ENCODE results near the gene MUC4.

Gene MUC4

GRCh38 chr3:195811756-195812155, at the start of gene MUC4:
MUC4 (minus strand) TSS chr3:195811929; CDS start chr3:195811817, 112 bp downstream.
- DNase-seq (ENCODE audit: low read depth in 1 of 2, low spot score in 1 of 2) = no peak

DNA sequence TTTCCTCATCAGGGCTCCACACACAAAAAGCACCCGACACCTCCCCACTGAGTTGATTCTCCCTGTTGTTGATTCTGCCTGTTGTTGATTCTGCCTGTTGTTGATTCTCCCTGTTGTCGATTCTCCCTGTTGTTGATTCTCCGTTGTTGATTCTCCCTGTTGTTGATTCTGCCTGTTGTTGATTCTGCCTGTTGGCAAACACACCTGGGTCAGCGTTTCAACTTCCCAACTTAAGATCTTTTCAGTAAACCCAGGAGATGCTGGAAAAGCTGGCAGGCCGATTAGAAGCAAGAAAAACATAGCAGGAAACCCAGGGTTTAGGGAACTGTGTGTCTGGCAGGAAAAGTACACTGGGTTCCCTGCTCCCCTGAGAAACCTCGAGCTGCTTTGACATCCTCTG, 48.7 kb upstream of the MUC4 start:
- no peak for DNase-seq (ENCODE audit: low read depth in 1 of 2, low spot score in 1 of 2)

- no peak for DNase-seq (ENCODE audit: low read depth in 1 of 2, low spot score in 1 of 2)
Observed at GRCh38 chr3:195859846-195860411, 48.2 kb upstream of the MUC4 start.

DNA sequence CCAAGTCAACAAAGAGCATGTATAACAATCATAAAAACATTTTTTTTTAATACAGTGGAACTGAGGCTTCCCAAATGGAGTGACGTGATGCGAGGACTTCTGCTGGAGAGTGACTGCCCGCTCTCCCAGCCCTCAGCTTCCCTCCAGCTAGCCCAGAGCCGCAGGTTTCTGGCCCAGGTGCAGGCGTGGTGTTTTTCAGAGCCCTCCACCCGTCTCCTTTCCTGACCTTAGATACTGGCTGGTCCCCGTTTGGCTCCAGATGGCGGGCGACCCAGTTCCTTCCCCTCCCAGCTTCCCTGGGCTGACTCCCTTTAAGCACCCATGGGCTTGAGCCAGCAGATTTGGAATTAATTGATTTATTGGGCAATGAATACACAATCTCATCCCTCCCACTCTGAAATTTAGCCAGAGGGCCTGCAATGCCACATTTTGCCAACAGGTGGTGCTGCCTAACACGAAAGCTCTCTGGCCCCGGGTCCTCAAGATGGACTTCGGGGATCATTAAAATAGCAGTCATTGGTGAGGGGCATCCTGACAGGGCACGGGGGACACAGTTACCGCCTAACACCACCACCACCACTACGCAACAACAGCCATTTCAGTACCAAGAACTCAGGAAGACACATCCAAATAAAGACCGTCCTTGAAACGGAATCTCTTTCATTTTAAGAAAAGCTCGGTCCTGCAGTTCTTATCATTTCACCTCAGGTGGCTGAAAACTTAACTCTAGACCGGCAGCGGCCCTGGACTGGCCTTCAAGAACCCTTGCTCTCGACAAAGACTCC, 47.5 kb upstream of the MUC4 start:
- peak; percentile 58 to 67 for DNase-seq (ENCODE audit: low read depth in 1 of 2, low spot score in 1 of 2)

DNA sequence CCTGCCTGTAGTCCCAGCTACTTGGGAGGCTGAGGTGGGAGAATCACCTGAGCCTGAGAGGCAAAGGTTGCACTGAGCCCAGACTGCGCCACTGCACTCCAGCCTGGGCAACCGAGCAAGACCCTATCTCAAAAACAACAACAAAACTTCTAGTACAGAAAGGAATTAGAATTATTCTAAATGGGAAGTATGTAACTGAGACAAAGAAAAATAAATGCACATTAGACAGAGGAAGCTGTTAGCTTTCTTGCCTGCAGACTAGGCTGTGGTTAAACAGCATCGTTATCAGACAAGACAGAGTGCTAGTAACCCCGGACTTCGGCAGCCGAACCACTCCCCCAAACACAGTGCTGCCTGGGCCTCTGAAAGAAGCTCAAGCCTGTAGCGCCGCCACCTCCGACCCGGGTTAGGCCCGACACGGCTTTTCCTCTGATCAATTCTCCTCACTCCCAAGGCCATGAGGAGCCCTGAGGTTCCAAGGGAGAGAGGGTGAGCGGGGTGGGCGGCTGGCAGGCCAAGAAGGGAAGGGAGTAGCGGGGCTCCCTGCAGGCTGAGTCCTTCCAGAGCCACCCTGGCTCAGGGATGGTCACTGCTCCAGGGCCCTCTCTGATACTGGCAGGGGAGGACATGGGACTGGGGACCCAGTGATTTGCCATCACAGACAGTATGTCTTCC, 44.8 kb upstream of the MUC4 start:
- no peak for DNase-seq (ENCODE audit: low read depth in 1 of 2, low spot score in 1 of 2)

GRCh38 chr3:195855471-195856409, 44.0 kb upstream of the MUC4 start:
- no peak for DNase-seq (ENCODE audit: low read depth in 1 of 2, low spot score in 1 of 2)

- no peak for DNase-seq (ENCODE audit: low read depth in 1 of 2, low spot score in 1 of 2)
Observed at GRCh38 chr3:195854628-195855294, 43.0 kb upstream of the MUC4 start.

- DNase-seq (ENCODE audit: low read depth in 1 of 2, low spot score in 1 of 2) = no peak
Observed at GRCh38 chr3:195853996-195854395, 42.3 kb upstream of the MUC4 start.

- no peak for DNase-seq (ENCODE audit: low read depth in 1 of 2, low spot score in 1 of 2)
Observed at GRCh38 chr3:195853036-195853435, 41.3 kb upstream of the MUC4 start.

GRCh38 chr3:195850857-195851543, 39.3 kb upstream of the MUC4 start:
- peak; percentile 77 for DNase-seq (ENCODE audit: low read depth in 1 of 2, low spot score in 1 of 2)

DNA sequence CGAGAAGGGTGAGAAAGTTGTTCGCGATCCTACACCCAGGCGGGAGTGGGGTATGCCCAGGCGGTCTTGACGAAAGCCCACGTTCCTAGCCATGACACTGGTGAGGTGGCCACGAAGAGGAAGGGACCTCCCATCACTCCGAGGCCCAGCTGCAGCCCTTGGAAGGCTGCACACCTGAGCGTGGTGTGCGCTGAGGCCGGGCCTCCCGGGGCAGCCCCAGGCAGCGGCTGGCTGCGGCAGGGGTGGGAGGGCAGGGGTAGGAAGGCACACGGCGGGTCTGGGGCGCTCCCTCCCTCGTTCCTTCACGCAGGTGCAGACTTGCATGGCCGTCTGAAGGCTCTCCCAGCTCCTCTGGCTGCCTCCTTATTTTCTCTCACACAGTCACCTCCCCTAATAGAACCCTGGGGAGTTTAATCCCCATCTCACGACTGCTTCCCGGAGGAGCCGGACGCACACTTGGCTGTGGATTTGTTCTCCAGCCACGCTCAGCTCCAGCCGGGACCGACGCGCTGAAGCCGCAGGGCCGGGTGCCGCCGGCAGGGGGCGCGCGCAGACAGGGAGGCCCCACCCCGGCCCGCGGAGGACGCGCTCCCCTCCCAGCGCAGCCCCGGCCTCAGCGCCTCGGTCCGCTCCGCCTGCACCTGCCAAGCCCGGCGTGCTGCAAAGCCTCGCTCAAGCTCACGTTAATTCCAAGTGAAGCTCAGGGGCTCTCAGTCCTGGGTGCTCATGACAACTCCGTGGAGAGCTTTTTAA, 37.8 kb upstream of the MUC4 start:
- DNase-seq (ENCODE audit: low read depth in 1 of 2, low spot score in 1 of 2) = no peak

- no peak for DNase-seq (ENCODE audit: low read depth in 1 of 2, low spot score in 1 of 2)
Observed at GRCh38 chr3:195847055-195847950, 35.6 kb upstream of the MUC4 start.

GRCh38 chr3:195845483-195845882, 33.8 kb upstream of the MUC4 start:
- no peak for DNase-seq (ENCODE audit: low read depth in 1 of 2, low spot score in 1 of 2)

DNA sequence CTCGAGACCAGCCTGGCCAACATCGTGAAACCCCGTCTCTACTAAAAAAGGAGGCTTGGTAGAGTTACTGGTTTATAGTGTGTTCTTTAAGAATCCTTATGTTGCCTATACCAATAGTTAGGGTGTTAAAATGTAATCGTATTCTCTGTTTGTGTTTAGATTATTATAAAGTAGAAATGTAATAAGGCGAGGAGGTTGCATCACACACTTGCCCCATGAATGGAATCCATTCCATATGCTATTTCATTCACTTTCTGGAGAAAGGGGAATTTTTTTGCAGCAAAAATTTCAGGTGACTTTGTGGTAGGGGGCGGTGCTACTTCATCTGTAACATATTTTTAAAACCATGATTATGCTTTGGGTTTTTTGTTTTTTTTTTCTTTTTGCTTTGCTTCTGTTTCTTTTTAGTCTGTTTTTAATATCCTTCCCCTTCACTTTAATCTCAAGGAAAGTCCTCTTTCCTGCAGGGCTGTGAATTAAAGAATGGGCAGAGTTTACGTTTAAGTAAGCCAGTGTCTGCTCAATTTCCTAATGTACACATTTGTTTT, 33.0 kb upstream of the MUC4 start:
- no peak for DNase-seq (ENCODE audit: low read depth in 1 of 2, low spot score in 1 of 2)

- DNase-seq (ENCODE audit: low read depth in 1 of 2, low spot score in 1 of 2) = no peak
Observed at GRCh38 chr3:195839260-195840010, 27.7 kb upstream of the MUC4 start.

- DNase-seq (ENCODE audit: low read depth in 1 of 2, low spot score in 1 of 2) = no peak
Observed at GRCh38 chr3:195838714-195839113, 27.0 kb upstream of the MUC4 start.

DNA sequence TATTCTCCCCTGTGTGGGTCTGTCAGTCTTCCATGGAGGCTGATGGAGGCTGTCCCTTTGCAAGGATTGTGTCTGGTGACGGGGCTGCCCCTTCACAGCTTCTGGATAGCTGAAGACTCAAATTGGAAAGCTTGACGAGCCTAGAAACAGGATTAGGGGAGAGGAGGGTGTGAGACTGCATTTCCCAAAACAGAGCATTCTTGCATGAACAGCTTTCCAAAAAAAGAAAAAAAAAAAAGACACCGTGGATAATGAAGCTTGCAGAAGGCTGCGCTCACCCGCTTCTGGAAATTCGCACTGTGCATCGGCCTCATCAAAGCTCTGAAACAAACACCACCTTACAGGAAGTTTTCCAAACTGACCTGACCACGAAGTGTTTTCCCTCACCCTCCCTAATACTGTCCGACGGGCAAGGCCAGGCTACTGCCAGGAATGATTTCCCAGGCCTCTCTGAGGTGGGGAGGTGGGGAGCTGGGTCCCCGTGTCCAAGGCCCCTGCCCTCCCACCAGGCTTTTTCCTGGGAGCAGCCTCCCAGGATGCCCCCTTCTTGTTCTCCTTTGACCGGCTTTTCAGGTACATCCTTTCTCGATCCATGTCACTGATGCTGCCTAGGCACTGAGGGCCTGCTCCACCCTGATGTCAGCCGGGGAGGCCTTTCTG, 24.9 kb upstream of the MUC4 start:
- no peak for DNase-seq (ENCODE audit: low read depth in 1 of 2, low spot score in 1 of 2)

Data from activated T-helper 1 cell treated with anti-CD3 and anti-CD28 coated beads, Interleukin-2, amount 50 U/mL, for 16 hours (primary cell).